ENCODE data around the gene YJU2.

The YJU2 gene

GRCh38 chr19:4246767-4247593 lies at the start of gene YJU2:
Gene YJU2 (plus strand): TSS chr19:4247080. CDS start chr19:4247147, 67 bp downstream.
- peak within 1 kb of the TSS; percentile 99 for H3K27ac Mint-ChIP-seq
- ATAC-seq: peak; percentile 97
- peaks cover under 1% of the 10 kb centered on the region for H3K9me3 Mint-ChIP-seq
- H3K36me3 Mint-ChIP-seq: peaks cover 35% of the 10 kb centered on the region
- H3K27me3 Mint-ChIP-seq: no peaks in the 10 kb centered on the region
- peaks cover 30% of the 10 kb centered on the region for H3K4me1 Mint-ChIP-seq
- peak within 1 kb of the TSS; percentile 93 for H3K4me3 Mint-ChIP-seq

GRCh38 chr19:4197228-4197624 lies 49.7 kb upstream of the YJU2 start:
- H3K27me3 Mint-ChIP-seq: peaks cover 85% of the 10 kb centered on the region

GRCh38 chr19:4197625-4198466 lies 49.0 kb upstream of the YJU2 start:
- ATAC-seq: peak; percentile 45
- Mint-ChIP-seq H3K4me1 (peaks cover 17% of the 10 kb centered on the region), H3K36me3 (peaks cover 10% of the 10 kb centered on the region), H3K27ac (no peak overlapping the region), H3K27me3 (peaks cover 79% of the 10 kb centered on the region), H3K4me3 (peak overlapping the region; percentile 52), H3K9me3 (peaks cover 15% of the 10 kb centered on the region)

More at GRCh38 chr19:4197228-4197624, 49.7 kb upstream of the YJU2 start:
- Mint-ChIP-seq H3K4me3 (peak overlapping the region; percentile 52), H3K4me1 (peaks cover 17% of the 10 kb centered on the region), H3K27ac (no peak overlapping the region), H3K9me3 (peaks cover 15% of the 10 kb centered on the region), H3K36me3 (peaks cover 10% of the 10 kb centered on the region)
- ATAC-seq: no peak

GRCh38 chr19:4198467-4199126 lies 48.3 kb upstream of the YJU2 start:
- H3K9me3 Mint-ChIP-seq: peaks cover 15% of the 10 kb centered on the region
- no peak for ATAC-seq
- no peak overlapping the region for H3K4me3 Mint-ChIP-seq
- no peak overlapping the region for H3K27ac Mint-ChIP-seq
- H3K4me1 Mint-ChIP-seq: peaks cover 17% of the 10 kb centered on the region
- H3K36me3 Mint-ChIP-seq: peaks cover 10% of the 10 kb centered on the region
- peaks cover 71% of the 10 kb centered on the region for H3K27me3 Mint-ChIP-seq

GRCh38 chr19:4199699-4200293 lies 47.1 kb upstream of the YJU2 start:
- peaks cover 15% of the 10 kb centered on the region for H3K9me3 Mint-ChIP-seq
- peaks cover 59% of the 10 kb centered on the region for H3K27me3 Mint-ChIP-seq
- no peak overlapping the region for H3K4me3 Mint-ChIP-seq
- H3K36me3 Mint-ChIP-seq: peaks cover 10% of the 10 kb centered on the region
- H3K4me1 Mint-ChIP-seq: peaks cover 18% of the 10 kb centered on the region
- no peak for ATAC-seq
- no peak overlapping the region for H3K27ac Mint-ChIP-seq

GRCh38 chr19:4200940-4201542 lies 45.8 kb upstream of the YJU2 start:
- ATAC-seq: no peak
- H3K4me1 Mint-ChIP-seq: peaks cover 18% of the 10 kb centered on the region
- H3K27me3 Mint-ChIP-seq: peaks cover 47% of the 10 kb centered on the region
- H3K4me3 Mint-ChIP-seq: no peak overlapping the region
- no peak overlapping the region for H3K27ac Mint-ChIP-seq
- H3K36me3 Mint-ChIP-seq: peaks cover 10% of the 10 kb centered on the region
- H3K9me3 Mint-ChIP-seq: peaks cover 15% of the 10 kb centered on the region

GRCh38 chr19:4201798-4202197 lies 45.1 kb upstream of the YJU2 start:
- Mint-ChIP-seq H3K27ac (no peak overlapping the region), H3K4me1 (peaks cover 18% of the 10 kb centered on the region), H3K27me3 (peaks cover 39% of the 10 kb centered on the region), H3K9me3 (peaks cover 15% of the 10 kb centered on the region), H3K36me3 (peaks cover 10% of the 10 kb centered on the region), H3K4me3 (no peak overlapping the region)
- no peak for ATAC-seq

GRCh38 chr19:4206818-4207484 lies 39.9 kb upstream of the YJU2 start:
- H3K27me3 Mint-ChIP-seq: peaks cover 21% of the 10 kb centered on the region
- no peak for ATAC-seq
- no peak overlapping the region for H3K4me3 Mint-ChIP-seq
- H3K9me3 Mint-ChIP-seq: no peaks in the 10 kb centered on the region
- H3K27ac Mint-ChIP-seq: no peak overlapping the region
- peaks cover 7% of the 10 kb centered on the region for H3K4me1 Mint-ChIP-seq
- no peaks in the 10 kb centered on the region for H3K36me3 Mint-ChIP-seq

- no peak for ATAC-seq
- no peak overlapping the region for H3K4me3 Mint-ChIP-seq
- no peak overlapping the region for H3K27ac Mint-ChIP-seq
These were observed 38.3 kb upstream of the YJU2 start for GRCh38 chr19:4208385-4209094.

GRCh38 chr19:4210166-4210731 lies 36.6 kb upstream of the YJU2 start:
- Mint-ChIP-seq H3K9me3 (no peaks in the 10 kb centered on the region), H3K4me3 (no peak overlapping the region)

More at GRCh38 chr19:4208385-4209094, 38.3 kb upstream of the YJU2 start:
- H3K9me3 Mint-ChIP-seq: no peaks in the 10 kb centered on the region
- H3K27me3 Mint-ChIP-seq: peaks cover 37% of the 10 kb centered on the region
- H3K4me1 Mint-ChIP-seq: peaks cover 19% of the 10 kb centered on the region
- no peaks in the 10 kb centered on the region for H3K36me3 Mint-ChIP-seq

GRCh38 chr19:4213116-4213515 lies 33.8 kb upstream of the YJU2 start:
- no peak for ATAC-seq
- peaks cover 25% of the 10 kb centered on the region for H3K4me1 Mint-ChIP-seq
- no peaks in the 10 kb centered on the region for H3K9me3 Mint-ChIP-seq
- H3K27ac Mint-ChIP-seq: peak overlapping the region; percentile 65
- peaks cover 39% of the 10 kb centered on the region for H3K27me3 Mint-ChIP-seq
- H3K36me3 Mint-ChIP-seq: no peaks in the 10 kb centered on the region
- no peak overlapping the region for H3K4me3 Mint-ChIP-seq

More at GRCh38 chr19:4210166-4210731, 36.6 kb upstream of the YJU2 start:
- Mint-ChIP-seq H3K4me1 (peaks cover 25% of the 10 kb centered on the region), H3K27ac (no peak overlapping the region), H3K27me3 (peaks cover 48% of the 10 kb centered on the region), H3K36me3 (no peaks in the 10 kb centered on the region)
- ATAC-seq: no peak

- Mint-ChIP-seq H3K4me3 (no peak overlapping the region), H3K4me1 (peaks cover 25% of the 10 kb centered on the region), H3K9me3 (no peaks in the 10 kb centered on the region), H3K27me3 (peaks cover 32% of the 10 kb centered on the region), H3K36me3 (no peaks in the 10 kb centered on the region), H3K27ac (peak overlapping the region; percentile 79)
- no peak for ATAC-seq
These were observed 31.1 kb upstream of the YJU2 start for GRCh38 chr19:4215807-4216206.

- Mint-ChIP-seq H3K36me3 (no peaks in the 10 kb centered on the region), H3K27me3 (peaks cover 27% of the 10 kb centered on the region), H3K9me3 (no peaks in the 10 kb centered on the region), H3K27ac (no peak overlapping the region), H3K4me1 (peaks cover 25% of the 10 kb centered on the region), H3K4me3 (no peak overlapping the region)
- ATAC-seq: no peak
These were observed 30.0 kb upstream of the YJU2 start for GRCh38 chr19:4216846-4217245.

Data from stimulated activated memory B cell treated with anti-CD40 and anti-IgM and Interleukin-4, amounts not matched to agents 10 μg/mL and 1 μg/mL and 100 μg/mL, for 72 hours (primary cell).